Keratinocyte (primary cell): Measurements from ENCODE around the gene PSMD7.
"Not testable (repeated sequence)": the region's sequence is repeated elsewhere in the genome, so short reads cannot be mapped to it uniquely, and the experiment has no call there.

Experiments
- EZH2 ChIP-seq: IDR thresholded peaks from one replicate; pipeline ENCODE4 v1.6.1; 2012; ENCODE audit warnings: inconsistent platforms, mild to moderate bottlenecking, low read length, moderate library complexity
- TF ChIP-seq, protein P1 (sequence below), 3 experiments: IDR thresholded peaks in 1 of 3; conservative IDR thresholded peaks in 1 of 3; optimal IDR thresholded peaks in 1 of 3; 2 replicates in 2 of 3; 3 replicates in 1 of 3; pipeline versions ENCODE3 to v1.5.1; 2011; ENCODE audit warnings: low read length in 3 of 3, mild to moderate bottlenecking in 3 of 3, moderate library complexity in 2 of 3, control low read depth in 1 of 3, inconsistent platforms in 1 of 3; ENCODE audit not compliant: insufficient read depth in 2 of 3; ENCODE audit errors: extremely low read depth in 1 of 3

DNA sequence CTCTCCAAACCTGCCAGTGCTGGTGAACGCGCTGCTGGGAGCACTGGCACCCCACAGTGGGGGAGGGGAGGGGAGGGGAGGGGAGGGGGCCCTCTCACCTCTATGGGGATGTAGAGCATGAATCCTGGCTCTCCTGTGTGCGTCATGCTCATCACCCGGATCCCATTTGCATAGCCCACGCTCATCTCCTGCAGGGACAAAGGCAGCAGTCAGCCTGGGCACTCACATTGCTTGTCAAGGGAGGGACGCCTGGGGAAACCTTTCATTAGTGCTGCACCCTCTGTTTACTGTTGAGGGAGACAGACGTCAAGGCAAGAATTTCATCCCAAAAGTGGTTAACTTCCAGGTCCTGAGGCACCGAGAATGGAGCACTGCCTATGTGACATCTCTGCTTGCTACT lies 35.9 kb downstream of the PSMD7 start:
- TF ChIP-seq, protein P1, sequence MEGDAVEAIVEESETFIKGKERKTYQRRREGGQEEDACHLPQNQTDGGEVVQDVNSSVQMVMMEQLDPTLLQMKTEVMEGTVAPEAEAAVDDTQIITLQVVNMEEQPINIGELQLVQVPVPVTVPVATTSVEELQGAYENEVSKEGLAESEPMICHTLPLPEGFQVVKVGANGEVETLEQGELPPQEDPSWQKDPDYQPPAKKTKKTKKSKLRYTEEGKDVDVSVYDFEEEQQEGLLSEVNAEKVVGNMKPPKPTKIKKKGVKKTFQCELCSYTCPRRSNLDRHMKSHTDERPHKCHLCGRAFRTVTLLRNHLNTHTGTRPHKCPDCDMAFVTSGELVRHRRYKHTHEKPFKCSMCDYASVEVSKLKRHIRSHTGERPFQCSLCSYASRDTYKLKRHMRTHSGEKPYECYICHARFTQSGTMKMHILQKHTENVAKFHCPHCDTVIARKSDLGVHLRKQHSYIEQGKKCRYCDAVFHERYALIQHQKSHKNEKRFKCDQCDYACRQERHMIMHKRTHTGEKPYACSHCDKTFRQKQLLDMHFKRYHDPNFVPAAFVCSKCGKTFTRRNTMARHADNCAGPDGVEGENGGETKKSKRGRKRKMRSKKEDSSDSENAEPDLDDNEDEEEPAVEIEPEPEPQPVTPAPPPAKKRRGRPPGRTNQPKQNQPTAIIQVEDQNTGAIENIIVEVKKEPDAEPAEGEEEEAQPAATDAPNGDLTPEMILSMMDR (optimal IDR thresholded peaks at IDR 0.05 in 1 of 3, IDR thresholded peaks at IDR 0.05 in 1 of 3, conservative IDR thresholded peaks at IDR 0.05 in 1 of 3; ENCODE audit: extremely low read depth in 1 of 3, insufficient read depth in 2 of 3, low read length in 3 of 3), result not testable (repeated sequence)
- TF ChIP-seq EZH2, result not testable (repeated sequence)
